Stimulated activated CD4-positive, alpha-beta T cell treated with anti-CD3 and anti-CD28 coated beads, Interleukin-4, amount 100 ng/mL, for 24 hours (primary cell): ENCODE data around the gene JCAD.
A peak's percentile ranks its signal among the peaks of the same experiment; 100 is the strongest.
"Not testable (repeated sequence)": the region's sequence is repeated elsewhere in the genome, so short reads cannot be mapped to it uniquely, and the experiment has no call there.

Experiments used
- DNase-seq: peaks from one replicate; pipeline ENCODE4 v3.0.0-alpha.2; 2020

Gene JCAD

GRCh38 chr10:30059209-30060107, at the start of gene JCAD:
Gene JCAD, minus strand, starts transcription at chr10:30059586. Its CDS starts 11,774 bp downstream, at chr10:30047812.
- DNase-seq = peak; percentile 37

GRCh38 chr10:30106987-30107386, 47.6 kb upstream of the JCAD start:
- DNase-seq = no peak

- no peak for DNase-seq
These were observed 44.4 kb upstream of the JCAD start for GRCh38 chr10:30103595-30104320.

- not testable (repeated sequence) for DNase-seq
These were observed 40.3 kb upstream of the JCAD start for GRCh38 chr10:30099706-30100105.

GRCh38 chr10:30099101-30099500, 39.7 kb upstream of the JCAD start:
- DNase-seq = no peak

- no peak for DNase-seq
These were observed 39.2 kb upstream of the JCAD start for GRCh38 chr10:30098629-30099028.

- DNase-seq = no peak
These were observed 37.2 kb upstream of the JCAD start for GRCh38 chr10:30096564-30096963.

- no peak for DNase-seq
These were observed 36.4 kb upstream of the JCAD start for GRCh38 chr10:30095631-30096422.

- no peak for DNase-seq
These were observed 35.2 kb upstream of the JCAD start for GRCh38 chr10:30094601-30095000.

- DNase-seq = no peak
These were observed 34.0 kb upstream of the JCAD start for GRCh38 chr10:30093303-30093950.

GRCh38 chr10:30092151-30092790, 32.9 kb upstream of the JCAD start:
- DNase-seq = no peak

- DNase-seq = no peak
These were observed 31.8 kb upstream of the JCAD start for GRCh38 chr10:30091136-30091535.

- no peak for DNase-seq
These were observed 28.8 kb upstream of the JCAD start for GRCh38 chr10:30088178-30088577.

GRCh38 chr10:30083934-30084333, 24.5 kb upstream of the JCAD start:
- DNase-seq = no peak

- DNase-seq = no peak
These were observed 21.8 kb upstream of the JCAD start for GRCh38 chr10:30081182-30081581.

- DNase-seq = no peak
These were observed 20.8 kb upstream of the JCAD start for GRCh38 chr10:30080161-30080560.

GRCh38 chr10:30079408-30079807, 20.0 kb upstream of the JCAD start:
- no peak for DNase-seq

- DNase-seq = no peak
These were observed 16.1 kb upstream of the JCAD start for GRCh38 chr10:30075481-30075880.

GRCh38 chr10:30074933-30075332, 15.5 kb upstream of the JCAD start:
- DNase-seq = no peak

- no peak for DNase-seq
These were observed 14.7 kb upstream of the JCAD start for GRCh38 chr10:30074090-30074489.

- DNase-seq = no peak
These were observed 14.3 kb upstream of the JCAD start for GRCh38 chr10:30073767-30074060.

GRCh38 chr10:30073045-30073766, 13.8 kb upstream of the JCAD start:
- DNase-seq = no peak
